Gastrocnemius medialis (tissue), 4 donors: ENCODE data around the gene MGRN1. TPM values are rescaled to one million over a fixed set of nuclear protein-coding genes. Genes with fewer than 3 reads are reported as not detected.

Source experiments
- ATAC-seq, 2 donors: fragments of 150-250 bp; one replicate each; pipeline ENCODE4 v1.9.1; 2016
- DNase-seq, 2 donors: peaks; one replicate each; pipeline ENCODE4 v3.0.0-alpha.2; 2019
- H3K27ac ChIP-seq, 4 donors: fragments of 200-600 bp; sonication (generic); 1 replicate in 1 of 4; 2 replicates in 3 of 4; pipeline ENCODE4 v1.5.1; 2016 to 2018; ENCODE audit warnings: mild to moderate bottlenecking in 2 of 4, moderate library complexity in 1 of 4
- H3K27me3 ChIP-seq, 3 donors: fragments of 200-600 bp; sonication (generic) in 2 of 3; 1 replicate in 1 of 3; 2 replicates in 2 of 3; pipeline versions ENCODE4 v1.5.1 to v1.6.0; 2016 to 2019; ENCODE audit warnings: mild to moderate bottlenecking in 1 of 3, moderate library complexity in 1 of 3
- H3K36me3 ChIP-seq, 2 donors: fragments of 200-600 bp; sonication (generic) in 1 of 2; one replicate each; pipeline ENCODE4 v1.5.1; 2017 to 2018
- H3K4me1 ChIP-seq, 2 donors: fragments of 200-600 bp; sonication (generic) in 1 of 2; one replicate each; pipeline ENCODE4 v1.5.1; 2016 to 2017; ENCODE audit warnings: mild to moderate bottlenecking in 2 of 2
- H3K4me3 ChIP-seq, 4 donors: fragments of 200-600 bp; sonication (generic) in 3 of 4; 1 replicate in 1 of 4; 2 replicates in 3 of 4; pipeline ENCODE4 v1.5.1; 2016 to 2019; ENCODE audit warnings: mild to moderate bottlenecking in 2 of 4
- H3K9me3 ChIP-seq, 3 donors: fragments of 200-600 bp; sonication (generic) in 2 of 3; 1 replicate in 1 of 3; 2 replicates in 2 of 3; pipeline ENCODE4 v1.5.1; 2016 to 2019
- POLR2A ChIP-seq, 2 donors: fragments of 450-650 bp; IDR thresholded peaks; one replicate each; pipeline ENCODE4 v1.6.1; 2017; ENCODE audit warnings: antibody characterized with exemption in 2 of 2, mild to moderate bottlenecking in 2 of 2, moderate library complexity in 2 of 2
- in situ Hi-C, 4 donors: fragments of 200-750 bp; cut with MboI; loops; one replicate each; pipeline versions ENCODE4 v1.15.0 to v1.8.0; 2017; ENCODE audit warnings: low sequenced_read_pairs in 4 of 4
- intact Hi-C: fragments of 100-400 bp; cut with DNase I; formaldehyde crosslinking; loops from one replicate; pipeline ENCODE4 v1.15.1; 2023; ENCODE audit warnings: low total_unique reads
- total RNA-seq, 4 donors: library from RNA; depleted of rRNA; stranded (reverse); fragments of >200 nt; gene quantifications; one replicate each; pipeline versions ENCODE4 v1.1.0 to v1.2.3, GENCODE V29; 2016
- TF ChIP-seq, protein P1 (sequence below), 5 experiments: fragments of 450-650 bp in 3 of 5; fragments of 200-600 bp in 2 of 5; sonication (generic) in 2 of 5; IDR thresholded peaks in 4 of 5; conservative IDR thresholded peaks in 1 of 5; 1 replicate in 4 of 5; 2 replicates in 1 of 5; pipeline ENCODE4 v1.5.1; 2016 to 2019; ENCODE audit warnings: antibody characterized with exemption in 5 of 5, mild to moderate bottlenecking in 3 of 5, moderate library complexity in 3 of 5

MGRN1 gene
- total RNA-seq, 4 donors from 2014 or later, result 33.8 to 62.9 (median 55.0) TPM

DNA sequence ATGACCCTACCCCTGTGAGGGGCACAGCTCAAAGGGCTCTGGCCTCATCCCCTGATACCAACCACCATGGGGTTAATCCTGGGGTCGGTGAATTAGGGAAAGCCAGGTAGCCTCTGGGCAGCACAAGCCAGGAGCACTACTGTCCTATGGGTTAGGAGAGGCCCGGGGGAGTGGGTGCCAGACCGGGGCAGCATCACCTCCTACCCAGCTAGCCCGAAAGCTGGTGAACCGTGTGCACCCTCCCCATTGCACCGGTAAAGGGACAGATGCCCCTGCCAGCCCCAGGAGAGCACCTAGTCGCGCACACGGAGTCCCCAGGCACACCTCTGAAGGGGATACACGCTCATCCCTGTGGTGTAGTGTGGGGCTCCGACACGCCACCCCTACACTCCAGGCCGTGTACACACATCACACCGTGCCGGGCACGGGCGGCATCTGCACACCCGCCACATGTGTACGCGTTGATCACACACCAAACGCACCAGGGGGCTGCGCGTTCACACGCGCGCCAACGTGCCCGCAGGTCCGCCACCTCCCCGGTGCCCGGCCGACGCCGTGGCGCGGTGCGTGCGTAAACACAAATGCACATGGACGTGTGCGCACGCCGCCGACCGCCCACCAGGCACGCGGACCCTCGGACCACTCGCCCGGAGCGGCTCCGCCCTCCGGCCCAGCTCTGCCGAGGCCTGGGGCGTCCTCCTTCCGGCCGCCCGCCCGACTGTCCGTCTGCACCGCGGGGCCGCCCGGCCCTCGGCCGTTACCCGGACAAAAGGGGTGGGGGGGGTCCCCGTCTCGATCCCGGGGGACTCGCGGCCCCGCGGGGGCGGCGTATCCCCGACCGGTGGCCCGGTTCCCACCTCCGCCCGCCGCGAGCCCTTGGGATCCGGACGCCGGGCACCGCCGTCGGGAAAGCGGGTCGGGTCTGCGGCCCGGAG, 10.7 kb upstream of the MGRN1 start:
- in situ Hi-C loops (loop anchor here in 1 of 4 donors (25.0 kb wide), 1 partner anchor 102 kb away; no protein-coding TSS in a partner anchor), intact Hi-C loops (loop anchor here (10.0 kb wide), 1 partner anchor 461 kb away; the partner anchor contains the start of gene ALG1)
- no peak for ATAC-seq
- no peak for TF ChIP-seq POLR2A (IDR thresholded peaks at IDR 0.05)
- TF ChIP-seq, protein P1, sequence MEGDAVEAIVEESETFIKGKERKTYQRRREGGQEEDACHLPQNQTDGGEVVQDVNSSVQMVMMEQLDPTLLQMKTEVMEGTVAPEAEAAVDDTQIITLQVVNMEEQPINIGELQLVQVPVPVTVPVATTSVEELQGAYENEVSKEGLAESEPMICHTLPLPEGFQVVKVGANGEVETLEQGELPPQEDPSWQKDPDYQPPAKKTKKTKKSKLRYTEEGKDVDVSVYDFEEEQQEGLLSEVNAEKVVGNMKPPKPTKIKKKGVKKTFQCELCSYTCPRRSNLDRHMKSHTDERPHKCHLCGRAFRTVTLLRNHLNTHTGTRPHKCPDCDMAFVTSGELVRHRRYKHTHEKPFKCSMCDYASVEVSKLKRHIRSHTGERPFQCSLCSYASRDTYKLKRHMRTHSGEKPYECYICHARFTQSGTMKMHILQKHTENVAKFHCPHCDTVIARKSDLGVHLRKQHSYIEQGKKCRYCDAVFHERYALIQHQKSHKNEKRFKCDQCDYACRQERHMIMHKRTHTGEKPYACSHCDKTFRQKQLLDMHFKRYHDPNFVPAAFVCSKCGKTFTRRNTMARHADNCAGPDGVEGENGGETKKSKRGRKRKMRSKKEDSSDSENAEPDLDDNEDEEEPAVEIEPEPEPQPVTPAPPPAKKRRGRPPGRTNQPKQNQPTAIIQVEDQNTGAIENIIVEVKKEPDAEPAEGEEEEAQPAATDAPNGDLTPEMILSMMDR (IDR thresholded peaks at IDR 0.05 in 4 of 5, conservative IDR thresholded peaks at IDR 0.05 in 1 of 5), result no peak
- Histone ChIP-seq H3K27me3 (no peaks in the 10 kb centered on the region), H3K9me3 (no peaks in the 10 kb centered on the region), H3K36me3 (peaks cover 0 to 6% of the 10 kb centered on the region in 2 donors), H3K4me3 (peak overlapping the region; percentile 73 to 91 (median 88)), H3K27ac (peak overlapping the region; percentile 87 to 99 (median 96)), H3K4me1 (peaks cover 45 to 64% of the 10 kb centered on the region in 2 donors)
- no peak for DNase-seq

DNA sequence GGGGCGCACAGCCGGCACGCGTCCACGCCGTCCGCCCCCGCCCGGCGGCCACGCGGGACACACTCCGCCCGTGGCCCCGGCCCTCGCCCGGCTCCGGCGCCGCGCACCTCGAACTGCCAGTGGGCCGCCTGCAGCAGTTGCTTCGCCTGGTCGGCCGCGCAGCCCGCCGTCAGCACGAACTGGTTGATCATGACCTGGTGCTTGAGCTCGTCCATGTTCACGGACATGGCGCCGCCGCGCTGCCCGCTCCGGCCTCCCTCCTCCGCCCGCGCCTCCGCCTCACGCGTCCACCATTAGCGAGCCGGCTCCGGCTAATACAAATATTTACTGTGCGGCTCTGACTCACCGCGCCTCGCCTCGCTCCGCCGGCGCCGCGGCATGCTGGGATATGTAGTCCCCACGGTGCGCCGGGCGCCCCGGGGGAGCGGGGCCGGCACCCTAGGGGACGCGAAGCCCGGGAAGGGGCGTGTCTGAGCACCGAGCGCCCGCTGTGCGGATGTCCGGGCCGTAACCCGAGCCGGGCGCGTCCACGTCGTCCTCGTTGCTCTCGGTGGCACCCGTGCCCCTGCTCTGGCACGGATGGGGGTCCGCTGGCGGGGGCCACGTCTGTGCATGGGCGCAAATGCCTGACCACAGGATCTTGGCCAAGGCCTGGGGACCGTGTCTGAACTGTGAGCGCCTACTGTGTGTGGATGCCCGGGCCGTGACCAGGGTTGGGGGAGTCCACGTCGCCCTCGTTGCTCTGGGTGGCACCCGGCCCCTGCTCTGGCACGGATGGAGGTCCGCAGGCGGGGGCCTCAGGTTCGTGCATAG, 9.8 kb upstream of the MGRN1 start, which contains the start of gene UBALD1:
TSS of gene UBALD1 (minus strand) at position 318 of the 813 bp plus-strand sequence. CDS start at position 227, 91 bp downstream.
- Histone ChIP-seq H3K27me3 (no peaks in the 10 kb centered on the region), H3K4me3 (peak within 1 kb of the TSS; percentile 73 to 91 (median 88)), H3K9me3 (no peaks in the 10 kb centered on the region), H3K36me3 (no peaks in the 10 kb centered on the region), H3K4me1 (peaks cover 45 to 66% of the 10 kb centered on the region in 2 donors), H3K27ac (peak within 1 kb of the TSS; percentile 87 to 99 (median 96))
- DNase-seq (peak; percentile 75 to 87), ATAC-seq (peak; percentile 57 to 68)
- intact Hi-C loops, result loop anchor here (10.0 kb wide), 1 partner anchor 460 kb away; the partner anchor contains the start of gene ALG1
- TF ChIP-seq POLR2A (IDR thresholded peaks at IDR 0.05), result peak; percentile 97 to 99
- TF ChIP-seq, protein P1 (IDR thresholded peaks at IDR 0.05 in 4 of 5, conservative IDR thresholded peaks at IDR 0.05 in 1 of 5), result no peak
- in situ Hi-C loops, result loop anchor here in 1 of 4 donors (25.0 kb wide), 1 partner anchor 102 kb away; no protein-coding TSS in a partner anchor

DNA sequence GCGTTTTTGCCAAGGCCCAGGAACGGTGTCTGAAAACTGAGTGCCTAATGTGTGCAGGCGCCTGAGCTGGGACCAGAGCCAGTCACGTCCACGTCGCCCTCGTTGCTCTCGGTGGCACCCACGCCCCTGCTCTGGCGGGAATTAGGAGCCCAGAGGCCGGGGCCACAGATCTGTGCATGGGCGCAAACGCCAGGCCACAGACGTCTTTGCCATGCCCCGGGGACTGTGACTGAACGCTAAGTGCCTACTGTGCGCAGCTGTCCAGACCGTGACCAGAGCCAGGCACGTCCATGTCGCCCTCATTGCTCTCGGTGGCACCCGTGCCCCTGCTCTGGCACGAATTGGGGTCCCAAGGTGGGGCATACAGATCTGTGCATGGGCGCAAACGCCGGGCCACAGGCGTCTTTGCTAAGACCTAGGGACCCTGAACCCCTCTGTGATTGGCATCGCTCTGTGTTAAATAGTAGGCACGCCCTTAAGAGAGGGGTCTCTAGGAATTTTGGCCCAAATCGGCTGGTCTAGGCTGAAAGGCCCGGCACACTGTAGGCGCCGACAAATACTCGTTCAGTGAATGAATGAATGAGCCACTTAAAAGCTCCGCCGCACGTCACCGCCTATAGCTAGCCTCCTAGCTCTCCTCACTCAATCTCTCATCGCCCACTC, 9.1 kb upstream of the MGRN1 start:
- DNase-seq (peak in 1 of 2 donors; percentile 46), ATAC-seq (peak; percentile 14)
- no peaks in the 10 kb centered on the region for H3K27me3 ChIP-seq
- H3K27ac ChIP-seq, result peak overlapping the region; percentile 87 to 99 (median 96)
- H3K36me3 ChIP-seq, result no peaks in the 10 kb centered on the region
- H3K4me3 ChIP-seq, result peak overlapping the region; percentile 73 to 91 (median 88)
- H3K4me1 ChIP-seq, result peaks cover 45 to 66% of the 10 kb centered on the region in 2 donors
- no peaks in the 10 kb centered on the region for H3K9me3 ChIP-seq
- in situ Hi-C loops, result loop anchor here in 1 of 4 donors (25.0 kb wide), 1 partner anchor 103 kb away; no protein-coding TSS in a partner anchor
- TF ChIP-seq, protein P1 (IDR thresholded peaks at IDR 0.05 in 4 of 5, conservative IDR thresholded peaks at IDR 0.05 in 1 of 5), result no peak
- TF ChIP-seq POLR2A (IDR thresholded peaks at IDR 0.05), result no peak
- intact Hi-C loops, result loop anchor here (1.0 to 10.0 kb wide), 5 partner anchors 77 to 459 kb away; partner anchors contain the start of genes ALG1, ANKS3, CDIP1 and DNAAF8
